Suprapubic skin (tissue), 4 donors: ENCODE data around the gene CECR2. TPM values are rescaled to one million over a fixed set of nuclear protein-coding genes. Genes with fewer than 3 reads are reported as not detected.

Experiments used
- DNase-seq, 2 donors: peaks; one replicate each; pipeline ENCODE4 v3.0.0-alpha.2; 2019; ENCODE audit warnings: low spot score in 2 of 2
- H3K27ac ChIP-seq: fragments of 200-600 bp; sonication (generic); one replicate; pipeline ENCODE4 v1.5.1; 2019
- H3K27me3 ChIP-seq: fragments of 200-600 bp; sonication (generic); one replicate; pipeline ENCODE4 v1.5.1; 2019
- H3K36me3 ChIP-seq: fragments of 200-600 bp; sonication (generic); one replicate; pipeline ENCODE4 v1.5.1; 2019
- H3K4me1 ChIP-seq: fragments of 200-600 bp; sonication (generic); one replicate; pipeline ENCODE4 v1.5.1; 2019
- H3K4me3 ChIP-seq: fragments of 200-600 bp; sonication (generic); one replicate; pipeline ENCODE4 v1.5.1; 2019; ENCODE audit warnings: mild to moderate bottlenecking
- H3K9me3 ChIP-seq: fragments of 200-600 bp; sonication (generic); one replicate; pipeline ENCODE4 v1.5.1; 2019
- EP300 ChIP-seq: sonication (generic); formaldehyde crosslinking; IDR thresholded peaks from one replicate; pipeline ENCODE4 v1.6.1; 2017; ENCODE audit warnings: antibody characterized with exemption
- POLR2A ChIP-seq, 2 donors: fragments of 450-650 bp; IDR thresholded peaks; one replicate each; pipeline ENCODE4 v1.6.1; 2017; ENCODE audit warnings: antibody characterized with exemption in 2 of 2, mild to moderate bottlenecking in 2 of 2, moderate library complexity in 2 of 2
- POLR2AphosphoS5 ChIP-seq, 3 donors: sonication (generic); formaldehyde crosslinking; IDR thresholded peaks; one replicate each; pipeline ENCODE4 v1.6.1; 2017; ENCODE audit warnings: antibody characterized with exemption in 3 of 3
- WGBS: methylation state at CpG from one replicate; pipeline ENCODE4 v1.1.5; 2018; 5-methylcytosine and 5-hydroxymethylcytosine counted together
- total RNA-seq, 4 donors: library from RNA; depleted of rRNA; stranded (reverse); fragments of >200 nt; gene quantifications; one replicate each; pipeline ENCODE4 v1.1.0, GENCODE V29; 2016
- TF ChIP-seq, protein P1 (sequence below), 2 donors: fragments of 200-600 bp in 1 of 2; fragments of 450-650 bp in 1 of 2; sonication (generic) in 1 of 2; IDR thresholded peaks; one replicate each; pipeline ENCODE4 v1.5.1; 2016 to 2019; ENCODE audit warnings: antibody characterized with exemption in 2 of 2, mild to moderate bottlenecking in 1 of 2, moderate library complexity in 1 of 2

The CECR2 gene
- total RNA-seq, 4 donors from 2014 or later, result 2.5 to 3.9 (median 3.7) TPM

DNA sequence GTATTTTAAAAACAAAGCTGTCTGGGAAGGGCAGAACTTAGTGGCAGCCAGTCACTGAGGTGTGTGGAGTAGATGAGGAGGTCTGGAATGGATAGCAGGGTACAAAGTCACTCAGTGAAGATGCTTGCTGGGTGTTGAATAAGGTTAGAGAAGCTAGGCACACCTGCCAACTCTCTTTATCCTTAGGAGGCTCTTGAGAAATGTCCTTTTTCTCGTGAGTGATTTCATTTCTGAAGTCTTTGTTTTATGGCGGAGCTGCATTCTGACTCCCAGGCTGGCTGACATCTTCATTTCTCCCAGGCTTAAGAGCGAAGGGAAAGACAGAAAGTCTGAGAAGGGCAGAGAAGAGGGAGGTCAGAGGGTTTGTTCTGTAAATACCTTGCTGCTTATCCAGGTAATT, 31.0 kb downstream of the CECR2 start:
- no peak for DNase-seq
- TF ChIP-seq, protein P1, sequence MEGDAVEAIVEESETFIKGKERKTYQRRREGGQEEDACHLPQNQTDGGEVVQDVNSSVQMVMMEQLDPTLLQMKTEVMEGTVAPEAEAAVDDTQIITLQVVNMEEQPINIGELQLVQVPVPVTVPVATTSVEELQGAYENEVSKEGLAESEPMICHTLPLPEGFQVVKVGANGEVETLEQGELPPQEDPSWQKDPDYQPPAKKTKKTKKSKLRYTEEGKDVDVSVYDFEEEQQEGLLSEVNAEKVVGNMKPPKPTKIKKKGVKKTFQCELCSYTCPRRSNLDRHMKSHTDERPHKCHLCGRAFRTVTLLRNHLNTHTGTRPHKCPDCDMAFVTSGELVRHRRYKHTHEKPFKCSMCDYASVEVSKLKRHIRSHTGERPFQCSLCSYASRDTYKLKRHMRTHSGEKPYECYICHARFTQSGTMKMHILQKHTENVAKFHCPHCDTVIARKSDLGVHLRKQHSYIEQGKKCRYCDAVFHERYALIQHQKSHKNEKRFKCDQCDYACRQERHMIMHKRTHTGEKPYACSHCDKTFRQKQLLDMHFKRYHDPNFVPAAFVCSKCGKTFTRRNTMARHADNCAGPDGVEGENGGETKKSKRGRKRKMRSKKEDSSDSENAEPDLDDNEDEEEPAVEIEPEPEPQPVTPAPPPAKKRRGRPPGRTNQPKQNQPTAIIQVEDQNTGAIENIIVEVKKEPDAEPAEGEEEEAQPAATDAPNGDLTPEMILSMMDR (IDR thresholded peaks at IDR 0.05), result no peak
- TF ChIP-seq EP300, result no peak
- no peak for TF ChIP-seq POLR2AphosphoS5 (IDR thresholded peaks at IDR 0.05)
- TF ChIP-seq POLR2A (IDR thresholded peaks at IDR 0.05), result no peak
- Histone ChIP-seq H3K27ac (no peak overlapping the region), H3K9me3 (no peaks in the 10 kb centered on the region), H3K36me3 (no peaks in the 10 kb centered on the region), H3K4me1 (no peaks in the 10 kb centered on the region), H3K27me3 (no peaks in the 10 kb centered on the region), H3K4me3 (no peak overlapping the region)
- WGBS, result 65% methylated on average over 3 of the region's 3 CpGs

DNA sequence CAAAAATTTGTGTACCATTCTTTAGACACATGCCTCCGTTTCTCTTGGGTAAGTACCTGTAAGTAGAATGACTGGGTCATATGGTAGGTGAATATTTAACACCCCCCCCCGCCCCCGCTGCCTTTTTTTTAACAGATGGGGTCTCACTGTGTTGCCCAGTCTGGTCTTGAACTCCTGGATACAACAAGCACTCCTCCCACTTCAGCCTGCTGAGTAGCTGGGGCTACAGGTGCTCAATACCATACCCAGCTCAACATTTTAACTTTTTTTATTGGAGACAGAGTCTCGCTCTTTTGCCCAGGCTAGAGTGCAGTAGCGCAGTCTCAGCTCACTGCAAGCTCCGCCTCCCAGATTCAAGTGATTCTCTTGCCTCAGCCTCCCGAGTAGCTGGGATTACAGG, 32.5 kb downstream of the CECR2 start:
- Histone ChIP-seq H3K4me1 (no peaks in the 10 kb centered on the region), H3K9me3 (no peaks in the 10 kb centered on the region), H3K36me3 (no peaks in the 10 kb centered on the region), H3K4me3 (no peak overlapping the region), H3K27me3 (no peaks in the 10 kb centered on the region), H3K27ac (no peak overlapping the region)
- no peak for DNase-seq
- TF ChIP-seq, protein P1 (IDR thresholded peaks at IDR 0.05), result no peak
- no peak for TF ChIP-seq POLR2AphosphoS5 (IDR thresholded peaks at IDR 0.05)
- TF ChIP-seq EP300, result no peak
- no peak for TF ChIP-seq POLR2A (IDR thresholded peaks at IDR 0.05)
- 91% methylated on average over 7 of the region's 7 CpGs for WGBS

DNA sequence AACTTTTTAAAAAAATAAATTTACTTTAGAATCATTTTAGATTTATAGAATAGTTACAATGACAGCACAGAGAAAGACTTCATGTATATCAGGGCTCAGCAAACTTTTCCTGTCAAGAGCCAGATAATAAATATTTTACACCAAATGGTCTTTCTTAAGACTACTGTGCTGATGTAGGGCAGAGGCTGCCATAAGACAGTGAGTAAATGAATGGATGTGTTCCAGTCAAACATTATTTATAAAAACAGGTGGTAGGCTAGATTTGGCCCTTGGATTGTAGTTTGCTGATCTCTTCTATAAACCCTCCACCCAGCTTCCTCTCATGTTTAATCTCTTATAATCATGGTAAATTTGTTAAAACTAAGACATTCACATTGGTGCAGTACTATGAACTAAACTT, 33.0 kb downstream of the CECR2 start:
- Histone ChIP-seq H3K4me1 (no peaks in the 10 kb centered on the region), H3K9me3 (no peaks in the 10 kb centered on the region), H3K27ac (no peak overlapping the region), H3K4me3 (no peak overlapping the region), H3K36me3 (no peaks in the 10 kb centered on the region), H3K27me3 (no peaks in the 10 kb centered on the region)
- no peak for DNase-seq
- TF ChIP-seq, protein P1 (IDR thresholded peaks at IDR 0.05), result no peak
- TF ChIP-seq POLR2A (IDR thresholded peaks at IDR 0.05) (no peak), POLR2AphosphoS5 (IDR thresholded peaks at IDR 0.05) (no peak), EP300 (no peak)

DNA sequence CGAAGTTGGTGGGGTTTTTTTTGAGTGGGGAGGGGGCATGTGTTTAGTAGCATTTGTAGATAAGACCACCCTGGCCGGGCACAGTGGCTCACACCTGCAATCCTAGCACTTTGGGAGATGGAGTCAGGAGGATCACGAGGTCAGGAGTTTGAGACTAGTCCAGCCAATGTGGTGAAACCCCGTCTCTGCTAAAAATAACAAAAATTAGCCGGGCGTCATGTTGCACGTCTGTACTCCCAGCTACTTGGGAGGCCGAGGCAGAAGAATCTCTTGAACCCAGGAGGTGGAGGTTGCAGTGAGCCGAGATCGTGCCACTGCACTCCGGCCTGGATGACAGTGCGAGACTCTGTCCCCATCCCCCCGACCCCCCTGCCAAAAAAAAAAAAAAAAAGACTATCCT, 34.6 kb downstream of the CECR2 start:
- no peaks in the 10 kb centered on the region for H3K9me3 ChIP-seq
- 85% methylated on average over 13 of the region's 13 CpGs for WGBS
- no peaks in the 10 kb centered on the region for H3K36me3 ChIP-seq
- no peaks in the 10 kb centered on the region for H3K4me1 ChIP-seq
- H3K27ac ChIP-seq, result no peak overlapping the region
- H3K27me3 ChIP-seq, result no peaks in the 10 kb centered on the region
- no peak for DNase-seq
- TF ChIP-seq EP300, result no peak
- no peak for TF ChIP-seq POLR2AphosphoS5 (IDR thresholded peaks at IDR 0.05)
- no peak for TF ChIP-seq POLR2A (IDR thresholded peaks at IDR 0.05)
- TF ChIP-seq, protein P1 (IDR thresholded peaks at IDR 0.05), result no peak
- no peak overlapping the region for H3K4me3 ChIP-seq

DNA sequence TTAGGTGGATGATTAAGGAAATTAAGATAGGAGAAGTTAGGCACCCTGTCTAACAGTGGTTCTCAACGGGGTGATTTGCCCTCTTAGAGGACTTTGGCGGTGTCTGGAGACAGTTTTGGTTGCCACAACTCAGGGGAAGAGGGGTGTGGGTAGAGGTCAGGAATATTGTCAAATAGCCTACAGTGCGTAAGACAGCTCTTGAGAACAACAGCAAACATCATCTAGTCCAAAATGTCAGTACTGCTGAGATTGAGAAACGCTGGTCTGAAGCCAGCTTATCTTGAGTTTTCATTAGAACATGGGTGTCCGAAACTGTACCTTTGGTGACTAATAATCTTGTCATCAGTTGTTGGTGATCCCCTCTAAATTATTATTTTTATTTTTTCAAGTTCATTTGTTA, 38.4 kb downstream of the CECR2 start:
- Histone ChIP-seq H3K4me3 (no peak overlapping the region), H3K27me3 (no peaks in the 10 kb centered on the region), H3K27ac (no peak overlapping the region), H3K36me3 (no peaks in the 10 kb centered on the region), H3K9me3 (no peaks in the 10 kb centered on the region), H3K4me1 (no peaks in the 10 kb centered on the region)
- no peak for DNase-seq
- no peak for TF ChIP-seq EP300
- no peak for TF ChIP-seq POLR2A (IDR thresholded peaks at IDR 0.05)
- TF ChIP-seq, protein P1 (IDR thresholded peaks at IDR 0.05), result no peak
- TF ChIP-seq POLR2AphosphoS5 (IDR thresholded peaks at IDR 0.05), result no peak
- 66% methylated on average over 5 of the region's 5 CpGs for WGBS
